PC-3 (cell line): ENCODE results near the gene LMCD1. TPM values are rescaled to one million over a fixed set of nuclear protein-coding genes. Genes with fewer than 3 reads are reported as not detected.

ENCODE experiments used
- ATAC-seq: fragments of 200-7000 bp; cut with Tn5 transposase; 2 replicates; pipeline ENCODE4 v1.9.1; 2020; ENCODE audit warnings: mild to moderate bottlenecking, moderate library complexity
- BruUV-seq: library from RNA; stranded (reverse); fragments of 400-500 nt; replicated peaks from 2 replicates; lab custom pipeline; 2021; lab: Mats Ljungman, UMichigan
- CTCF ChIA-PET: fragments of 300-600 bp; sonication (Branson Sonifier 250); formaldehyde crosslinking; loops from one replicate; lab custom pipeline; 2022; ENCODE audit warnings: antibody characterized with exemption; lab: Charles Lee
- POLR2A ChIA-PET: fragments of 300-600 bp; sonication (Branson Sonifier 250); formaldehyde crosslinking; loops from one replicate; lab custom pipeline; 2022; ENCODE audit warnings: antibody characterized with exemption; ENCODE audit not compliant: unreplicated experiment; lab: Charles Lee
- DNase-seq: peaks from one replicate; pipeline ENCODE4 v3.0.0-alpha.2; 2015
- H2AFZ ChIP-seq: fragments of 300-600 bp; sonication (generic); 2 replicates; pipeline ENCODE4 v1.6.0; 2016; ENCODE audit warnings: antibody characterized with exemption, low read length
- H3F3A ChIP-seq: fragments of 300-600 bp; sonication (generic); one replicate; pipeline ENCODE4 v1.6.0; 2017; ENCODE audit warnings: antibody characterized with exemption, low read length, control low read depth, mild to moderate bottlenecking; ENCODE audit not compliant: unreplicated experiment
- H3K27ac ChIP-seq: fragments of 300-600 bp; sonication (generic); 2 replicates; pipeline ENCODE4 v1.5.1; 2016; ENCODE audit warnings: mild to moderate bottlenecking, low read length
- H3K27me3 ChIP-seq: fragments of 300-600 bp; sonication (generic); 2 replicates; pipeline ENCODE4 v1.6.1; 2016; ENCODE audit warnings: low read length, mixed read lengths
- H3K36me3 ChIP-seq: fragments of 300-600 bp; sonication (generic); 2 replicates; pipeline ENCODE4 v1.6.1; 2016; ENCODE audit warnings: low read depth, mixed run types, low read length, mixed read lengths
- H3K4me1 ChIP-seq: fragments of 300-600 bp; sonication (generic); 2 replicates; pipeline ENCODE4 v1.5.1; 2016; ENCODE audit warnings: low read length; ENCODE audit not compliant: insufficient read depth
- H3K4me2 ChIP-seq: fragments of 300-600 bp; sonication (generic); 2 replicates; pipeline ENCODE4 v1.6.0; 2016; ENCODE audit warnings: low read length
- H3K4me3 ChIP-seq: fragments of 300-600 bp; sonication (generic); 2 replicates; pipeline ENCODE4 v1.5.1; 2016; ENCODE audit warnings: mild to moderate bottlenecking, low read length, mixed read lengths
- H3K79me2 ChIP-seq: fragments of 300-600 bp; sonication (generic); 2 replicates; pipeline ENCODE4 v1.6.1; 2017; ENCODE audit warnings: low read length, mixed read lengths
- H3K9ac ChIP-seq: fragments of 300-600 bp; sonication (generic); 2 replicates; pipeline ENCODE4 v1.6.0; 2016; ENCODE audit warnings: mild to moderate bottlenecking, low read length
- H3K9me2 ChIP-seq: fragments of 300-600 bp; sonication (generic); replicated peaks from 2 replicates; pipeline ENCODE4 v1.6.1; 2016; ENCODE audit warnings: mixed run types, low read length, mixed read lengths
- H3K9me3 ChIP-seq: fragments of 300-600 bp; sonication (generic); 2 replicates; pipeline ENCODE4 v1.6.1; 2016; ENCODE audit warnings: low read length, mixed read lengths
- H4K20me1 ChIP-seq: fragments of 300-600 bp; sonication (generic); 2 replicates; pipeline ENCODE4 v1.6.1; 2016; ENCODE audit warnings: low read length, mixed read lengths
- CTCF ChIP-seq: fragments of 300-600 bp; sonication (generic); conservative IDR thresholded peaks from 2 replicates; pipeline ENCODE4 v1.5.1; 2017; ENCODE audit warnings: antibody characterized with exemption, low read depth, mild to moderate bottlenecking, low read length
- EZH2 ChIP-seq: fragments of 300-600 bp; sonication (generic); IDR thresholded peaks from one replicate; pipeline ENCODE4 v1.6.1; 2017; ENCODE audit warnings: antibody characterized with exemption, mild to moderate bottlenecking, low read length; ENCODE audit not compliant: unreplicated experiment
- EZH2phosphoT487 ChIP-seq: fragments of 300-600 bp; sonication (generic); IDR thresholded peaks from 2 replicates; pipeline ENCODE4 v1.6.1; 2018; ENCODE audit warnings: mild to moderate bottlenecking, antibody characterized with exemption, low read length, borderline replicate concordance
- intact Hi-C: fragments of 100-400 bp; cut with micrococcal nuclease; formaldehyde crosslinking; loops from 2 replicates; pipeline ENCODE4 v1.9.0; 2023
- total RNA-seq: library from RNA; depleted of rRNA; stranded (reverse); fragments of >200 nt; gene quantifications from 2 replicates; pipeline ENCODE4 v1.2.3, GENCODE V29; 2014

Gene LMCD1
- total RNA-seq, 1 experiment from 2014 or later, result 9.1 TPM

DNA sequence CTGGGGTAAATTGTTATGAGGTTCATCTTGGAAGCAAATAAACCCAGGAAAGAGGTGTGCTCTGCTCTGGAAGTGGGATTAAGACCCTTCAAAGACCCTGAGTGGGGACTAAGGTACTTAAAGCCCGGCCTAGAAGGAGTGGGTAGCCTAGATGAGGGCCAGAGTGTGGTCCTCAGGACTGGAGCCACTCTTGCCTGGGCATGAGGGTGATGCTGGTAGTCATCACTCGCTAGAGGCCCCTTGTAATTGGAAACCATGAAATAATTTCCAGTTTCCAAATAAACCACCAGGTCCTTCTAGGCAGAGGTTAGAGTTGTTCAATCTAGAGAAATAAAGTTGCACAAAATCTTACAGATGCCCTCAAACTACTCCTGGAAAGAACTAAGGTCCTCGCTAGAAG is 15.2 kb upstream of the LMCD1 start:
- intact Hi-C loops, result no loop called here
- H2AFZ ChIP-seq, result no peak overlapping the region
- ChIA-PET CTCF (no interaction called here), POLR2A (no interaction called here)
- no peaks in the 10 kb centered on the region for H3K9me2 ChIP-seq
- no peaks in the 10 kb centered on the region for H4K20me1 ChIP-seq
- no peak overlapping the region for H3K4me2 ChIP-seq
- ATAC-seq, result no peak
- no peaks in the 10 kb centered on the region for H3K79me2 ChIP-seq
- H3F3A ChIP-seq, result no peaks in the 10 kb centered on the region
- no peak overlapping the region for H3K27ac ChIP-seq
- no TSS peak for BruUV-seq
- no peaks in the 10 kb centered on the region for H3K27me3 ChIP-seq
- H3K9ac ChIP-seq, result no peak overlapping the region
- no peak for DNase-seq
- no peak for TF ChIP-seq CTCF
- H3K9me3 ChIP-seq, result no peaks in the 10 kb centered on the region
- H3K4me3 ChIP-seq, result no peak overlapping the region
- peaks cover 25% of the 10 kb centered on the region for H3K4me1 ChIP-seq
- no peaks in the 10 kb centered on the region for H3K36me3 ChIP-seq

GRCh38 chr3:8486936-8487335 is 14.7 kb upstream of the LMCD1 start:
- no TSS peak for BruUV-seq
- intact Hi-C loops, result no loop called here
- no peak overlapping the region for H3K27ac ChIP-seq
- H3K9ac ChIP-seq, result no peak overlapping the region
- DNase-seq, result no peak
- no peaks in the 10 kb centered on the region for H3K9me2 ChIP-seq
- H3K4me2 ChIP-seq, result no peak overlapping the region
- no peaks in the 10 kb centered on the region for H3F3A ChIP-seq
- peaks cover 25% of the 10 kb centered on the region for H3K4me1 ChIP-seq
- H3K79me2 ChIP-seq, result no peaks in the 10 kb centered on the region
- ChIA-PET CTCF (no interaction called here), POLR2A (no interaction called here)
- no peaks in the 10 kb centered on the region for H3K9me3 ChIP-seq
- H2AFZ ChIP-seq, result no peak overlapping the region
- H3K36me3 ChIP-seq, result no peaks in the 10 kb centered on the region
- TF ChIP-seq EZH2phosphoT487, result no peak
- TF ChIP-seq CTCF, result no peak
- TF ChIP-seq EZH2, result no peak
- H3K27me3 ChIP-seq, result no peaks in the 10 kb centered on the region
- ATAC-seq, result no peak
- H3K4me3 ChIP-seq, result no peak overlapping the region
- H4K20me1 ChIP-seq, result no peaks in the 10 kb centered on the region

DNA sequence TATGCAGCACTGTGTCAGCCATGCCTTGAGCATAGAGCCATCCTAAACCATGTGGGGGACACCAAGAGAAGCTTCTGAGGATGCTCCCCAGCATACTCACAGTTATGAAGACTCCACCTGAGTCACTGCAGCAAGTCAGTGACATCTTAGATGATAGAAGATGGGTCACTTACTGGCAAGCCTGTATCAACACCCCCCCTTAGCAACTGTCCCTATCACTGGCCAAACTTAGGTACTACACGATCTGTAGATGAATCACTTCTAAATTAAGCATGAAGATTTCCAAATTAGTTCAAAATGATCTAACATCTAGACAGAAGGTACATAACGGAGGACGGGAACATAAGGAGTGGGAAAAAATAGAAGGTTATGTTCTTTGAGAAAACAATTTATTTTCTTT is 13.2 kb upstream of the LMCD1 start:
- TF ChIP-seq CTCF (no peak), EZH2phosphoT487 (no peak), EZH2 (no peak)
- Histone ChIP-seq H3K79me2 (no peaks in the 10 kb centered on the region), H3K9me2 (no peaks in the 10 kb centered on the region), H3K36me3 (no peaks in the 10 kb centered on the region), H3K27ac (no peak overlapping the region), H2AFZ (no peak overlapping the region), H4K20me1 (no peaks in the 10 kb centered on the region), H3K9ac (no peak overlapping the region), H3K4me2 (no peak overlapping the region), H3K27me3 (no peaks in the 10 kb centered on the region), H3K4me3 (no peak overlapping the region), H3K4me1 (peaks cover 29% of the 10 kb centered on the region), H3K9me3 (no peaks in the 10 kb centered on the region), H3F3A (peaks cover 3% of the 10 kb centered on the region)
- POLR2A ChIA-PET, result no interaction called here
- BruUV-seq, result no TSS peak
- CTCF ChIA-PET, result no interaction called here
- DNase-seq (no peak), ATAC-seq (no peak)
- intact Hi-C loops, result no loop called here
